HEK293T (cell line): ENCODE measurements around the gene SCT.

Source experiments
- FOXK2 ChIP-seq: fragments of 450-650 bp; IDR thresholded peaks from 2 replicates; pipeline ENCODE4 v1.6.1; 2016; ENCODE audit warnings: mild to moderate bottlenecking
- PKNOX1 ChIP-seq: fragments of 450-650 bp; IDR thresholded peaks from 2 replicates; pipeline ENCODE4 v1.6.1; 2016
- SP1 ChIP-seq: fragments of 450-650 bp; IDR thresholded peaks from 2 replicates; pipeline ENCODE4 v1.6.1; 2017

GRCh38 chr11:579830-580601, 47.0 kb downstream of the SCT start:
- no peak for TF ChIP-seq SP1
- no peak for TF ChIP-seq FOXK2
- no peak for TF ChIP-seq PKNOX1
